ENCODE measurements around the gene DBNL.
"Not testable (repeated sequence)": the region's sequence is repeated elsewhere in the genome, so short reads cannot be mapped to it uniquely, and the experiment has no call there.

Gene DBNL

GRCh38 chr7:44044315-44045225, at the start of gene DBNL:
Gene DBNL, plus strand, starts transcription at chr7:44044702. Its CDS starts 36 bp downstream, at chr7:44044738.
- peak in 50 of 51 donors; percentile 72 to 99 (median 92) for DNase-seq

GRCh38 chr7:43997532-43997931, 47.0 kb upstream of the DBNL start, which contains the start of gene SPDYE1:
Gene SPDYE1, plus strand, starts transcription at chr7:43997897. Its CDS starts 2,053 bp downstream, at chr7:43999950.
- DNase-seq: not testable (repeated sequence)

- not testable (repeated sequence) for DNase-seq
Observed at GRCh38 chr7:44012081-44012480, 32.4 kb upstream of the DBNL start.

GRCh38 chr7:44015090-44015489, 29.4 kb upstream of the DBNL start:
- peak in 19 of 51 donors; percentile 6 to 52 (median 19) for DNase-seq

GRCh38 chr7:44018857-44019807, 25.4 kb upstream of the DBNL start:
- DNase-seq: peak; percentile 54 to 99 (median 95)

- DNase-seq: not testable (repeated sequence)
Observed at GRCh38 chr7:44019825-44020224, 24.7 kb upstream of the DBNL start.

GRCh38 chr7:44022069-44022468, 22.4 kb upstream of the DBNL start:
- not testable (repeated sequence) for DNase-seq

GRCh38 chr7:44022796-44023467, 21.6 kb upstream of the DBNL start:
- DNase-seq: not testable (repeated sequence)

GRCh38 chr7:44029433-44029832, 15.1 kb upstream of the DBNL start:
- not testable (repeated sequence) for DNase-seq

- not testable (repeated sequence) for DNase-seq
Observed at GRCh38 chr7:44030029-44030428, 14.5 kb upstream of the DBNL start.

- DNase-seq: not testable (repeated sequence)
Observed at GRCh38 chr7:44031319-44031718, 13.2 kb upstream of the DBNL start.

- not testable (repeated sequence) for DNase-seq
Observed at GRCh38 chr7:44032031-44032430, 12.5 kb upstream of the DBNL start.

- DNase-seq: not testable (repeated sequence)
Observed at GRCh38 chr7:44033971-44034844, 10.3 kb upstream of the DBNL start.

GRCh38 chr7:44036364-44036763, 8.1 kb upstream of the DBNL start:
- DNase-seq: not testable (repeated sequence)

- DNase-seq: not testable (repeated sequence)
Observed at GRCh38 chr7:44037951-44038350, 6.6 kb upstream of the DBNL start.

- DNase-seq: not testable (repeated sequence)
Observed at GRCh38 chr7:44038553-44038952, 5.9 kb upstream of the DBNL start.

- DNase-seq: peak in 49 of 51 donors; percentile 32 to 91 (median 75)
Observed at GRCh38 chr7:44038961-44039558, 5.4 kb upstream of the DBNL start.

GRCh38 chr7:44039800-44040492, 4.6 kb upstream of the DBNL start:
- DNase-seq: not testable (repeated sequence)

GRCh38 chr7:44040493-44040891, 4.0 kb upstream of the DBNL start:
- DNase-seq: peak in 2 of 51 donors; percentile 15 to 19

Data from hypothalamus (tissue), 51 donors.